ENCODE measurements around the gene ABTB2.

The ABTB2 gene

DNA sequence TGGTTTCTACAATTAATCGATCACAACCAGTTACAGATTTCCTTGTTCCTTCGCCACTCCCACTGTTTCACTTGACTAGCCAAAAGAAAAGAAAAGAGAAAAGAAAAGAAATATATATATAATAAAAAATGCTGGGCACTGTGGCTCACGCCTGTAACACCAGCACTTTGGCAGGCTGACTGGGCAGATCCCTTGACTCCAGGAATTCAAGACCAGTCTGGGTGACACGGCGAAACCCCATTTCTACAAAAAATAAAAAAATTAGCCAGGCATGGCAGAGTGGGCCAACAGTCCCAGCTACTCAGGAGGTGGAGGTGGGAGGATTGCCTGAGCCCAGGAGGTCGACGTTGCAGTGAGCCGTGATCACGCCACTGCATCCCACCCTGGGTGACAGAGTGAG, 168.6 kb downstream of the ABTB2 start:
- no peak for DNase-seq (ENCODE audit: low spot score)
- TF ChIP-seq, protein P1, sequence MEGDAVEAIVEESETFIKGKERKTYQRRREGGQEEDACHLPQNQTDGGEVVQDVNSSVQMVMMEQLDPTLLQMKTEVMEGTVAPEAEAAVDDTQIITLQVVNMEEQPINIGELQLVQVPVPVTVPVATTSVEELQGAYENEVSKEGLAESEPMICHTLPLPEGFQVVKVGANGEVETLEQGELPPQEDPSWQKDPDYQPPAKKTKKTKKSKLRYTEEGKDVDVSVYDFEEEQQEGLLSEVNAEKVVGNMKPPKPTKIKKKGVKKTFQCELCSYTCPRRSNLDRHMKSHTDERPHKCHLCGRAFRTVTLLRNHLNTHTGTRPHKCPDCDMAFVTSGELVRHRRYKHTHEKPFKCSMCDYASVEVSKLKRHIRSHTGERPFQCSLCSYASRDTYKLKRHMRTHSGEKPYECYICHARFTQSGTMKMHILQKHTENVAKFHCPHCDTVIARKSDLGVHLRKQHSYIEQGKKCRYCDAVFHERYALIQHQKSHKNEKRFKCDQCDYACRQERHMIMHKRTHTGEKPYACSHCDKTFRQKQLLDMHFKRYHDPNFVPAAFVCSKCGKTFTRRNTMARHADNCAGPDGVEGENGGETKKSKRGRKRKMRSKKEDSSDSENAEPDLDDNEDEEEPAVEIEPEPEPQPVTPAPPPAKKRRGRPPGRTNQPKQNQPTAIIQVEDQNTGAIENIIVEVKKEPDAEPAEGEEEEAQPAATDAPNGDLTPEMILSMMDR (IDR thresholded peaks at IDR 0.05; ENCODE audit: extremely low read depth, missing control alignments) = no peak

DNA sequence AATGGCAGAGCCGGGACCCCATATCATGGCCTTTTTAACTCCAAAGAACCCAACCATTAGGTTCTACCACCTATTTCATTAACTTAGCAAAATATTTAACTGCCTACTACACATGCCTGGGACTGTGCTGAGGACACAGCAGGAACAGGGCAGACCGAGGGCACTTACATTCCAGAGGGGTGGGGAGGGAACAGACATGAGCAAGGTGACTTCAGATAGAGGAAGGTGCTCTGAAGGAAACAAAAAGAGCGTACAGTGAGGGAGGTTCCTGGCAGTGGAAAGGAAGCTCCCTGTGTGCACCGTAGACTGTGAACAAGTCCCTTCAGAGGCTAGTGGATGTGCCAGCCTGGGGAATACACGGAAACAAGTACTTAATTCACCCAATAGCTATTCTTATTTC, 169.6 kb downstream of the ABTB2 start:
- TF ChIP-seq, protein P1 (IDR thresholded peaks at IDR 0.05; ENCODE audit: extremely low read depth, missing control alignments) = no peak
- no peak for DNase-seq (ENCODE audit: low spot score)

DNA sequence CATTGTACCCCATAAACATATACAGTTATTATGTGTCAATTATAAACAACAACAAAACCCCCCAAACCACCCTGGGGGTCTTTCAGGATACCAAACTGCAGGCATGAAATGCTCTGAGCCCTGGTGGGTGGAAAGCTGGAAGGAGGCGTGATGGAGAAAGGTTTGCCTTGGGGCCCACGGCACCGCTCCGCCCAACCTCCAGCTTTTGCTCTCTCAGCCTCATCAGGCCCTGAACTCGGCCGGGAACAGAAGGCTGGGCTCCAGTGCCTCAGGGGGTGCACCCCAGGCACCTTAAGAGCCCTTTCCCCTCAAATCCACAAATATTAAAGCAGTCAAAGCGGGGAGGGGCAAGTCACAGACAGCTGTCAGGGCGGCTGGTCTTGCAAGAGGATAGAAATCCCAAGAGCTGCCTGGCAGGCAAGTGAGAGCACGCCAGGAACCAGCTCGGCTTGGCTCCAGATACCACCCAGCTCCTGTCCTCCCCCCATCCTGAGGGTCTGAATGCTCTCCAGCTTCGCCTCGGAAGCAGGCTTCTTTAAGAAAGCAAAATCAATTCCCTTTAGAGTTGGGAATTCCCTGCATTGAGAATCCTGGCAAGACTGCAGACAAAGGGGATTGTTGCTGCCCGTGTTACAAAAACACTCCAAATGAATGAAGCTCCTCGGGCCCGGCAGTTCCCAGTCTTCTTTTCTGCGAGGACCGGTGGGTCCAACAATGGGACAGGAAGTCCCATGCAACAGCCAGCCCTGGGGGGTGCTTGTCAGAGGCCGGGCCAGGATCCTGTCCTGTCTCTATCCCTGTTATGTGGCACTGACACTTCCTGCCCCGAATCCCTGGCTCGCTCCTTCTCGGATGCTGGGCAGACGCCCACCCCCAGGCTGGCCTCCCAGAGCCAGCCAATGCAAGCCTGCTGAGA, 171.6 kb downstream of the ABTB2 start:
- TF ChIP-seq, protein P1 (IDR thresholded peaks at IDR 0.05; ENCODE audit: extremely low read depth, missing control alignments) = no peak
- DNase-seq (ENCODE audit: low spot score) = no peak

DNA sequence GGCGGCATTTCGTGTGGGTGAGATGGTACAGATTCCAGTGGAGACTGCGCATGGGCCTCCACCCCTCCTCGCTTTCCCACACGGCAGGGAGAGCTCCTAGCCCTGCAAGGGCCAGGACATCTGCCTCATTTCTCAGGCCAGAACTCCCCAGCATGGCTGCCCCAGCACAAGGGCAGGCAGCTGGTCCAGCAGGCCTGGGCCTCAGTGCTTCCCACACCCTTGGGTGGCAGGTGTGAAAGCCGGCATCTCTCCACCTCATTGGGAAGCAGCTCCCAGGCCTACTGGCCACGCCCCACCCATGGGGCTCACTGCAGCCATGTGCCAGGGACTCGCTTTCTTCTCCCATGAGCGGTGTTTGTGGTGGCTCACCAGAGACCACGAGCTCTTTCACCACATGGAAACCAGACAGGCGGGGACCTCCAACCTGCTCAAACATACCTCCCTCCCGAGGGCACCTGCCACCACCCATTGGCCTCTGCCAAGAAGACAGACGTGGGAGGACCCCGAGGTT, 173.2 kb downstream of the ABTB2 start:
- TF ChIP-seq, protein P1 (IDR thresholded peaks at IDR 0.05; ENCODE audit: extremely low read depth, missing control alignments) = no peak
- DNase-seq (ENCODE audit: low spot score) = no peak

DNA sequence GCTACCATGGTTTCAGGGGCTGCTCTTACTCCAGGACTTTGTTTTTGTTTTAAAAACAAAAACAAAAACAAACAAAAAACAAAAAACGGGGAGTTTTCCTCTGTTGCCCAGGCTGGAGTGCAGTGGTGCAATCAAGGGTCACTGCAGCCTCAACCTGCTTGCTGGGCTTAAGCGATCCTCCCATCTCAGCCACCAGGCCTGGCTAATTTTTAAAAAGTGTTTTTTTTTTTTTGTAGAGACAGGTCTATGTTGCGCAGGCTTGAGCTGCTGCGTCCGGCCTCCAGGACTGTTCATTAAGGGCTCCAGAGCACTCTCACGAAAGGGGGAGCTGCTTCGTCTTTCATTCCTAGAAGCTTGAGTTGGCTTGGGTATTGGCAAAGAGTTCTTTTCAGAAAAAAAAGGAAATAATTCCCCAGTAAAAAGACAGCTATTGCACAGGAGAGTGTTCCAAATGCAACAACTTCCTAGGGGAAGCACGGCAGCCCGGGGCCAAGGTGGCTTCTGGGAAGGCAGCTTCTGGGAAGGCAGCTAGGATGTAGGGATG, 173.9 kb downstream of the ABTB2 start:
- TF ChIP-seq, protein P1 (IDR thresholded peaks at IDR 0.05; ENCODE audit: extremely low read depth, missing control alignments) = no peak
- DNase-seq (ENCODE audit: low spot score) = no peak

DNA sequence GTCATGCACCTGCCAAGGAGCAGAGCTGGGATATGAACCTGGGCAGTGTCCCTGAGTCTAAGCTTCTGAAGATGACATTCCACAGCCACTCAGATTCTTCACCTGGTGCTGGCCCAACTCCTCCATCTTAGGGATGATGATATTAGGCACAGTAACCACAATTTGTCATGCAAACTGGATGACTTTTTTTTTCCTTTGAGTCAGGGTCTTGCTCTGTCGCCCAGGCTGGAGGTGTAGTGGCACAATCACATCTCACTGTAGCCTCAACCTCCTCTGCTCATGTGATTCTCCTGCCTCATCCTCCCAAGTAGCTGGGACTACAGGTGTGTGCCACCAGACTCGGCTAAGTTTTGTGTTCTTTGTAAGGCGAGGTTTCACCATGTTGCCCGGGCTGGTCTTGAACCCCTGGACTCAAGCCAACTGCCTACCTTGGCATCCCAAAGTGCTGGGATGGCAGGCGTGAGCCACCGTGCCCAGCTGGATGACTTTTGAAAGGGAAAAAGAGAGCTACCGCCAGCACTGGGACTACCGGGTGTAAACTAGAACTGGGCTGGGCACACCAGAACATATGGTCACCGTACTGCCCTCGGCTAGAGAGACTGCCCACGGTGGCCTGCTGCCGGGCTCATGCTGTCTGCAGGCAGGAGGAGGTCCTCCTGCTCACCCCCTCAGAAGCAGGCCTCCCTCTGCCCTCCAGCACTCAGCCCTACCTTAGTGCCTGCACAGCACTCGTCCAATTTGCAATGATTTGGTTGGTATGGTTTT, 174.7 kb downstream of the ABTB2 start:
- TF ChIP-seq, protein P1 (IDR thresholded peaks at IDR 0.05; ENCODE audit: extremely low read depth, missing control alignments) = no peak
- no peak for DNase-seq (ENCODE audit: low spot score)

Data from GM20000 (cell line).